ENCODE data around the gene KDM2B. TPM values are rescaled to one million over a fixed set of nuclear protein-coding genes. Genes with fewer than 3 reads are reported as not detected.
"Not testable (repeated sequence)": the region's sequence is repeated elsewhere in the genome, so short reads cannot be mapped to it uniquely, and the experiment has no call there.

Gene KDM2B
- polyA plus RNA-seq, 3 donors from 2014 or later: 9.6 to 17.0 (median 10.4) TPM

DNA sequence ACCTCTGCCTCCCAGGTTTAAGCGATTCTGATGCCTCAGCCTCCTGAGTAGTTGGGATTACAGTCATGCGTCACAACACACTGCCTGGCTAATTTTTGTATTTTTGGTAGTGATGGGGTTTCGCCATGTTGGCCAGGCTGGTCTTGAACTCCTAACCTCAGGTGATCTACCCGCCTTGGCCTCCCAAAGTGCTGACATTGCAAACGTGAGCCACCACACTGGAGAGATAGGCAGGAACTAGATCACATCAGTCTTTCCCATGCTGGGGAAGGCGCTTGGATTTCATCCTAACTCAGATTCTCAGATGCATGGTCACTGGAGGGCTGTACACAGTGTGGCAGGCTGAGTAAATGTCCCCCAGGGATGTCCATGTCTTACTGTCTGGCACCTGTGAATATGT lies 27.5 kb upstream of the KDM2B start:
- no peaks in the 10 kb centered on the region for H3K36me3 Mint-ChIP-seq
- no peaks in the 10 kb centered on the region for H3K27me3 Mint-ChIP-seq (ENCODE audit: low read depth in 3 of 3)
- no peak overlapping the region for H3K4me3 Mint-ChIP-seq
- peaks cover 0 to 1% of the 10 kb centered on the region in 2 donors for H3K4me1 Mint-ChIP-seq
- DNase-seq: no peak
- H3K9me3 Mint-ChIP-seq: no peaks in the 10 kb centered on the region
- H3K27ac Mint-ChIP-seq: no peak overlapping the region

DNA sequence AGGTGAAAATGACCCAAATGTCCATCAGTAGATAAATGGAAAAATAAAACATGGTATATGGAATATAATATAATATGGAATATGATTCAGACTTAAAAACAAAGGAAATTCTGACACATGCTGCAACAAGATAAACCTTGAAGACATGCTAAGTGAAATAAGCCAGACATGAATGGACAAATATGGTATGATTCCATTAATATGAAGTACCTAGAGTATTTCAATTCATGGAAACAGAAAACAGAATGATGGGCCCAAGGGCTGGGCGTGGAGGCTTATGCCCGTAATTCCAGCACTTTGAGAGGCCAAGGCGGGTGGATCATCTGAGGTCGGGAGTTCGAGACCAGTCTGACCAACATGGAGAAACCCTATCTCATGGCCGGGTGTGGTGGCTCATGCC lies 22.8 kb upstream of the KDM2B start:
- DNase-seq: no peak
- H3K4me1 Mint-ChIP-seq: no peaks in the 10 kb centered on the region
- no peak overlapping the region for H3K4me3 Mint-ChIP-seq
- H3K9me3 Mint-ChIP-seq: no peaks in the 10 kb centered on the region
- H3K27ac Mint-ChIP-seq: no peak overlapping the region
- peaks cover 0 to 6% (median 0%) of the 10 kb centered on the region in 3 donors for H3K36me3 Mint-ChIP-seq
- peaks cover 0 to 2% (median 0%) of the 10 kb centered on the region in 3 donors for H3K27me3 Mint-ChIP-seq (ENCODE audit: low read depth in 3 of 3)

DNA sequence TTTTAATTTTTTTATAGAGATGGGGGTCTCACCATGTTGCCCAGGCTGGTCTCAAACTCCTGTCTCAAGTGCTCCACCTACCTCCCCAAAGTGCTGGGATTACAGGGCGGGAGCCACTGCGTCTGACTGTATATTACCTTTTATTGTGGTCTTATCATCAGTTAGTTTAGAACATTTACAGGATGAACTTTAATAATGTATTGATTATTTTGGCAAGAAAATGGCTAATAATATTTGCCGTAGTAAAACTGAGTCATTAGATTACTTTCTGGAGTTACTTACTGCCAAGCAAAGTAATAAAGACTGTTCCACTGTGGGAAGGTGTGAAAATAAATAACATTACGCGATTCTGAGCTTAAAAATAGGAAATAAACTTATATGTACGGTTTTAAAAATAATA lies 21.9 kb upstream of the KDM2B start:
- no peak for DNase-seq
- H3K4me1 Mint-ChIP-seq: no peaks in the 10 kb centered on the region
- H3K36me3 Mint-ChIP-seq: peaks cover 0 to 8% (median 0%) of the 10 kb centered on the region in 3 donors
- no peak overlapping the region for H3K4me3 Mint-ChIP-seq
- H3K27me3 Mint-ChIP-seq (ENCODE audit: low read depth in 3 of 3): peaks cover 0 to 2% (median 0%) of the 10 kb centered on the region in 3 donors
- H3K27ac Mint-ChIP-seq: no peak overlapping the region
- no peaks in the 10 kb centered on the region for H3K9me3 Mint-ChIP-seq

DNA sequence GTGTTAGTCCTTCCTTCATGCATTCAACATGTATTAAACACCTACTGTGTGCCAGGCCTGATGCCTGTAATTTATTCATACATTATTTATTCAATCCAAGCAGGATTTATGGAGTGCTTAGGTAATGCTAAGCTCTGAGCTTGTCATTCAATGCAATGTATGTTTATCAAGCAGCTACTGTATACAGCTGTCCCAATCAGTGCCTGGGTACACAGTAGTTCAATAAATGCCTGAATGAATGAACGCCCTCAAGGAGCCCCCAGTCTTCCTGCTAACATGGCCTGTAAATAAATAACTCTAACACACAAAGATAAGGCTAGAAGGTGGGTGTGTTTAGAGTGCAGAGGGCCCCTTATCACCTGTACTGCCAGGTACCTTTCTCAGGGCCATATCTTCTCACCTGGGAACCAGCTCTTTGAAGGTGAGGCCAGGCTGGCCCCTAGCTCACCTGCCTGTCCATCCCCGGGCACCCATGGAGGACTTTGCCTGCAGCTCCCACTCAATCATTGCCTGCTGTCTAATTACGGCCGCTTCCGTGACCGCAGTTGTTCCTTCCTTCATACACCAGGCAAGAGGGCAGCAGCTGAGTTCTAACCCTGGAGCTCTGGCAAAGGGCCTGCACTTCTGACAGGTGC lies 20.0 kb upstream of the KDM2B start:
- peaks cover 0 to 2% (median 0%) of the 10 kb centered on the region in 3 donors for H3K27me3 Mint-ChIP-seq (ENCODE audit: low read depth in 3 of 3)
- no peaks in the 10 kb centered on the region for H3K4me1 Mint-ChIP-seq
- no peak overlapping the region for H3K27ac Mint-ChIP-seq
- H3K4me3 Mint-ChIP-seq: no peak overlapping the region
- no peaks in the 10 kb centered on the region for H3K9me3 Mint-ChIP-seq
- no peak for DNase-seq
- peaks cover 0 to 8% (median 2%) of the 10 kb centered on the region in 3 donors for H3K36me3 Mint-ChIP-seq

DNA sequence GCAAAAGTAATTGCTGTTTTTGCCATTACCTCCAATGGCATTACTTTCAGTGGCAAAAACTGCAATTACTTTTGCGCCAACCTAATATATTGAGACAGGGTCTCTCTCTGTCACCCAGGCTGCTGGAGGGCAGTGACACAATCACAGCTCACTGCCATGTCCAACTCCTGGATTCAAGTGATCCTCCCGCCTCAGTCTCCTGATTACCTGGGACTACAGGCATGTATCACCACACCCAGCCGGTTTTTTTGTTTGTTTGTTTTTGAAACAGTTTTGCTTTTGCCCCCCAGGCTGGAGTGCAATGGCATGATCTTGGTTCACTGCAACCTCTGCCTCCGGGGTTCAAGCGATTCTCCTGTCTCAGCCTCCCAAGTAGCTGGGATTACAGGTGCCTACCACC lies 15.7 kb upstream of the KDM2B start:
- Mint-ChIP-seq H3K4me3 (no peak overlapping the region), H3K9me3 (no peaks in the 10 kb centered on the region), H3K4me1 (peaks cover 14 to 19% of the 10 kb centered on the region in 2 donors), H3K27ac (no peak overlapping the region), H3K27me3 (ENCODE audit: low read depth in 3 of 3) (peaks cover 2 to 6% (median 2%) of the 10 kb centered on the region in 3 donors), H3K36me3 (peaks cover 0 to 8% (median 4%) of the 10 kb centered on the region in 3 donors)
- no peak for DNase-seq

DNA sequence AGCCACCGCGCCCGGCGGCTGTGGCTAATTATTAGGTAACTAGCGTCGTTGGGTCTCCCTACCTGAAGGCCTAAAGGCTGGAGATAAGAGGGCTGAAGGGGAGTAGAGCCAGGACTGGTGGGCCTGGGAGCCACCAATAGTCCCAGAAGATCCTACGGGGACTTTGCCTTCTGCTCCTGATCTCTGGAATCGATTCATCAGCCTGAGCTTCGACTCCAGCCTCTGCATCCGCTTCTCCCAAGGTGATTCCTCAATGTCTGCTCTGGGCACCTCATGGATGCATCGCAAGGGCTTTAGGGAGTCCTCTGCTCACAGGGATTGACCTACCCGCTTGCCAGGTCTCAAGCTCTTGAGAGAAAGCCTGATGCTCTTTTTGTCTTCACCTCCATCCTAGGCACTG lies 14.7 kb upstream of the KDM2B start:
- no peaks in the 10 kb centered on the region for H3K9me3 Mint-ChIP-seq
- H3K27ac Mint-ChIP-seq: no peak overlapping the region
- H3K4me3 Mint-ChIP-seq: peak overlapping the region in 1 of 5 donors; percentile 9
- peaks cover 7 to 16% (median 7%) of the 10 kb centered on the region in 3 donors for H3K27me3 Mint-ChIP-seq (ENCODE audit: low read depth in 3 of 3)
- no peak for DNase-seq
- peaks cover 0 to 8% (median 4%) of the 10 kb centered on the region in 3 donors for H3K36me3 Mint-ChIP-seq
- H3K4me1 Mint-ChIP-seq: peaks cover 24 to 29% of the 10 kb centered on the region in 2 donors

DNA sequence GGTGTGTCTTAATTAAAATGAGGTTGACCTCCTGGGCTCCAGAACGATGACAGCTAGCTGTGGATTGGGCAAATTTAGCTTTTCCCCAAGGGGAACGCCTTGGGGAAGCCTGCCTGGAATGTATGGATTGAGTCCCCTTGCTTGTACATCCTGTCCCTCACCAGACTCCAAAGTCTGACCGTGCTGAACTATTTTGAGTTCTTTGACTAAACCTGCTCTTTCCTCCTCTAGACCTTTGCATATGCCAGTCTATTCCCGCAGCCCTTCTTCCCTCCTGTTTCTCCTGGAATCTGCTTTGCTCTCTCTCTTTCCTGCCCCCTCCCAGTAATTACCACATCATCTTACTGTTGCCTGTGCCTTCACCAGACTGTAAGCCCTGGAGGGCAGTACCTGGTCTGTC lies 11.5 kb upstream of the KDM2B start:
- H3K4me3 Mint-ChIP-seq: peak overlapping the region in 4 of 5 donors; percentile 35 to 74 (median 40)
- no peaks in the 10 kb centered on the region for H3K9me3 Mint-ChIP-seq
- DNase-seq: no peak
- H3K36me3 Mint-ChIP-seq: peaks cover 0 to 4% (median 0%) of the 10 kb centered on the region in 3 donors
- peaks cover 36 to 41% of the 10 kb centered on the region in 2 donors for H3K4me1 Mint-ChIP-seq
- peaks cover 15 to 24% (median 16%) of the 10 kb centered on the region in 3 donors for H3K27me3 Mint-ChIP-seq (ENCODE audit: low read depth in 3 of 3)
- peak overlapping the region; percentile 85 to 100 (median 98) for H3K27ac Mint-ChIP-seq

DNA sequence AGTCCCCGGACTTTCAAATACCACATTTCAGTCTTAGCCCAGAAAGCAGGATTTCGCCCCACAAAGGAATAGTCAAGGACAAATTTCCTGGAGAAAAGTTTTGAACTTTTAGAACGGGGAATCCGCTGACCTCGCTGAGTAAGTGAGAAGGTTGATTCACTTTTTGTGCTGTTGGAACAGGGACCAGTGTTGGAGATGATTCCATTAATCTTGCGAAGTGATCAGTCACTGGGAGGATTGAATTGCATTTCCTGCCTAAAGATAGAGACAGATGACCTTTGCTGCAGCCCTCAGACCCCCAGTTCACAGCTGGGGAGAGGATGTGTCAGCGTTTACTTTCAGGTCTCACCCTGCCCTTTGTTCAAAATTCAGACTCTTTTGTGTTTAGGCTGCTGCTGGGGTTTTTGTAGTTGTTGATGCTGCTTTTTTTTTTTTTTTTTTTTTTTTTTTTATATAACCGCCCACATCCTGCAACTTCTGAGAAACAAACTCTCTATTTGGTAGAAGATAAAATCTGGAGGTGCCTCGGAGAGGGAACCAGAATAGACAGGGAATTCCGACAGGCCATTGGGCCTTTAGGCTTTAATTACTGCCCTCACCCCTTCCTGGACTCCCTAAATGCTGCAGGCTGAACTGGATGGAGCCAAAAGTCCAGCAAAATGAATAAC lies 9.8 kb upstream of the KDM2B start:
- no peaks in the 10 kb centered on the region for H3K9me3 Mint-ChIP-seq

DNA sequence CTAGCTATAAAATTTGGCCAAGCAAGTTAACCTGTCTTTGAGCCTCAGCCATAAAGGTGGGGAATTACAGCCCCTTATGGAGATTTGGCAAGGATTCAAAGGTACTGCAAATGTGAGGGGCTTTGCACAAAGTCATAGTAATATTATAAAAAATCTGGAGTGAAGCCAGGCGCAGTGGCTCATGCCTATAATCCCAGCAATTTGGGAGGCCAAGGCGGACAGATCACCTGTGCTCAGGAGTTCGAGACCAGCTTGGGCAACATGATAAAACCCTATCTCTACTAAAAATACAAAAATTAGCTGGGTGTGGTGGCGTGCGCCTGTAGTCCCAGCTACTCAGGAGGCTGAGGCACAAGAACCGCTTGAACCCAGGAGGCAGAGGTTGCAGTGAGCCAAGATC lies 4.1 kb upstream of the KDM2B start:
- Mint-ChIP-seq H3K4me1 (peaks cover 39 to 50% of the 10 kb centered on the region in 2 donors), H3K27me3 (ENCODE audit: low read depth in 3 of 3) (peaks cover 3 to 17% (median 14%) of the 10 kb centered on the region in 3 donors), H3K27ac (peak overlapping the region in 2 of 6 donors; percentile 44 to 64)
- H3K9me3 Mint-ChIP-seq, H3K4me3 Mint-ChIP-seq, H3K36me3 Mint-ChIP-seq, DNase-seq: not testable (repeated sequence)

More for the DNA sequence above, 9.8 kb upstream of the KDM2B start:
- Mint-ChIP-seq H3K27ac (peak overlapping the region; percentile 98 to 100 (median 99)), H3K4me1 (peaks cover 40 to 48% of the 10 kb centered on the region in 2 donors), H3K4me3 (peak overlapping the region; percentile 85 to 93 (median 88)), H3K27me3 (ENCODE audit: low read depth in 3 of 3) (peaks cover 15 to 24% (median 19%) of the 10 kb centered on the region in 3 donors), H3K36me3 (peaks cover 0 to 2% (median 0%) of the 10 kb centered on the region in 3 donors)
- DNase-seq: peak; percentile 86 to 91 (median 90)

DNA sequence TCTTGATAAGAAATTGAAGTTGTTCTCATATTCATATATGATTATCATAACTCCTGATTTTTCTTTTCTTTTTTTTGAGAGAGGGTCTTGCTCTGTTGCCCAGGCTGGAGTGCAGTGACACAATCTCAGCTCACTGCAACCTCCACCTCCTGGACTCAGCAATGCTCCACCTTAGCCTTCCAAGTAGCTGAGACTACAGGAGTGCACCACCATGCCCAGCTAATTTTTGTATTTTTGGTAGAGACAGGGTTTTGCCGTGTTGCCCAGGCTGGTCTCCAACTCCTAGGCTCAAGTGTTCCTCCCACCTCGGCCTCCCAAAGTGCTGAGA lies 2.5 kb upstream of the KDM2B start:
- H3K27me3 Mint-ChIP-seq (ENCODE audit: low read depth in 3 of 3): peaks cover 4 to 18% (median 17%) of the 10 kb centered on the region in 3 donors
- H3K4me3 Mint-ChIP-seq, H3K9me3 Mint-ChIP-seq, DNase-seq, H3K36me3 Mint-ChIP-seq: not testable (repeated sequence)
- peaks cover 36 to 47% of the 10 kb centered on the region in 2 donors for H3K4me1 Mint-ChIP-seq
- H3K27ac Mint-ChIP-seq: peak overlapping the region; percentile 93 to 99 (median 97)

DNA sequence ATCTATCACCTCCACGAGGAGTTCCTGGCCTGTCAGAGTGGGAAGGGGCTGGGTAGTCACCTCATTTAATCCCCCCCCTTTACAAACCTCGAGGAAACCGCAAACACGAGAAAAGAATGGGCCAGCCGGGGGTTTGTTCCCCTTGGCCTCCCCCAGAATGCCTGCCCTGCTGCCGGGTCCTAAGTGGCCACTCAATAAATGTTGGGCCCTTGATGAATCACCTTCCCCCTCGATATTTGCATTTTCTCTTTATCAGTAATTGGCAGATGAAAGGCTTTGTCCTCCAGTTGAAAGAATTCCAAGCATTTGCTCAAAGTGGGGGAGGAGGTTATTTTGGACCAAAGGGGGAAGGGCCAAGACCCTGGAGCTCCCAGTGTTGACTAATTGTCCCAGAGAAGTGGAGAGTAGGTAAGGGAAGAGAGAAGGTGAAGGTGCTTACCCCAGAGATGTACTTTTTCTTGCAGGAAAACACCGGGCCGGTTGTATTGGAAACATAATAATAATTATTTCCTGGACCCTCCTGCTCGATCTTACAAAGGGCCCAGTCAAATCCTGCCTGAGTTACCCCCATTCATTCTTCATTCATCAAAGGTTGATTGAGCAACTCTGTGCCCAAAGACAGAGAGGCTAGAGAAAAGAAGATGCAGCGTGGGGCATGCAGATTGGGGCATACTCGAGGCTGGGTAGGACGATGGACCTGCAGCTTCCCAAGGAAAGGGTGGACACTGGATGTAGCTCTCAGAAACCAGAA lies 1.9 kb upstream of the KDM2B start:
- DNase-seq: peak in 2 of 3 donors; percentile 28 to 40
- peaks cover 36 to 47% of the 10 kb centered on the region in 2 donors for H3K4me1 Mint-ChIP-seq
- H3K9me3 Mint-ChIP-seq: no peaks in the 10 kb centered on the region
- peak overlapping the region; percentile 66 to 98 (median 95) for H3K4me3 Mint-ChIP-seq
- peaks cover 0 to 2% (median 0%) of the 10 kb centered on the region in 3 donors for H3K36me3 Mint-ChIP-seq
- peaks cover 4 to 18% (median 17%) of the 10 kb centered on the region in 3 donors for H3K27me3 Mint-ChIP-seq (ENCODE audit: low read depth in 3 of 3)
- H3K27ac Mint-ChIP-seq: peak overlapping the region; percentile 93 to 99 (median 97)

DNA sequence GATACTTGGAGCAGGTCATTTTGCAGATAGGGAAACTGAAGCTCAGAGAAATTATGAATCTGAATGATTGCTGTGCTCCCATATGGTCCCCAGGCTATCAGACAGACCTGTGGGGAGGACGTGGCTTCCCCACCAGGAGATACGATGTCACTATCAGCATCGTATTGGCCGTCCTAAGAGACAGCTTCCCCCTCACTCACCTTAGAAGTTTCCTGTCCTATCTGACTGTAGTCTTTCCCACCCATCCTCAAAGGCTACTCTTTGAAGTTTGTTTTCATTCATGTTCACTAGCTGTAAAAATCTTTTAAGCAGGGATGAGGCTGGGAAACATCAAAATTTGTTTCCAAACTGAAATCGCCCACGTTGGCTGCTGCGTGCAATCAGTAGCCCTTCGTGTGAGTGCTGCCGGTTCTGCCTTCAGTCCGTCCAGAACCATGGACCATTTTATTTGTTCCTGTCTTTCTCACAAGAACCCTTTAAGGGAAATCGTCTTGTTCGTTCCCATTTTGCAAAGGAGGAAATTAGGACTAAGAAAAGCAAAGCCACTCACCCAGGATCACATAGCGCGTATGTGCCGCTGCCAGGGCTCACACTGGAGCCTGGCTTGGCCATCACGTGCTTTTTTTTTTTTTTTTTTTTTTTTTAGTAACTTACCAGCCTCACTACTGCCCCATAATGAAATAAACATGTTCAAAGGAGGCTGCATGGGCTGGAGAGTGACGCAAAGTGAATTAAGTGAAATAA lies 1.0 kb upstream of the KDM2B start:
- Mint-ChIP-seq H3K4me3 (peak overlapping the region; percentile 89 to 99 (median 98)), H3K27me3 (ENCODE audit: low read depth in 3 of 3) (peaks cover 4 to 18% (median 14%) of the 10 kb centered on the region in 3 donors), H3K27ac (peak overlapping the region; percentile 93 to 99 (median 97)), H3K36me3 (no peaks in the 10 kb centered on the region), H3K9me3 (no peaks in the 10 kb centered on the region), H3K4me1 (peaks cover 43 to 56% of the 10 kb centered on the region in 2 donors)
- DNase-seq: peak; percentile 21 to 47 (median 39)

Data from immature natural killer cell (primary cell).